Measurements from ENCODE around the gene ZCCHC14. TPM values are rescaled to one million over a fixed set of nuclear protein-coding genes. Genes with fewer than 3 reads are reported as not detected.

Gene ZCCHC14
- 10 to 100 TPM; 12.9 to 24.7 (median 18.6) TPM for total RNA-seq

DNA sequence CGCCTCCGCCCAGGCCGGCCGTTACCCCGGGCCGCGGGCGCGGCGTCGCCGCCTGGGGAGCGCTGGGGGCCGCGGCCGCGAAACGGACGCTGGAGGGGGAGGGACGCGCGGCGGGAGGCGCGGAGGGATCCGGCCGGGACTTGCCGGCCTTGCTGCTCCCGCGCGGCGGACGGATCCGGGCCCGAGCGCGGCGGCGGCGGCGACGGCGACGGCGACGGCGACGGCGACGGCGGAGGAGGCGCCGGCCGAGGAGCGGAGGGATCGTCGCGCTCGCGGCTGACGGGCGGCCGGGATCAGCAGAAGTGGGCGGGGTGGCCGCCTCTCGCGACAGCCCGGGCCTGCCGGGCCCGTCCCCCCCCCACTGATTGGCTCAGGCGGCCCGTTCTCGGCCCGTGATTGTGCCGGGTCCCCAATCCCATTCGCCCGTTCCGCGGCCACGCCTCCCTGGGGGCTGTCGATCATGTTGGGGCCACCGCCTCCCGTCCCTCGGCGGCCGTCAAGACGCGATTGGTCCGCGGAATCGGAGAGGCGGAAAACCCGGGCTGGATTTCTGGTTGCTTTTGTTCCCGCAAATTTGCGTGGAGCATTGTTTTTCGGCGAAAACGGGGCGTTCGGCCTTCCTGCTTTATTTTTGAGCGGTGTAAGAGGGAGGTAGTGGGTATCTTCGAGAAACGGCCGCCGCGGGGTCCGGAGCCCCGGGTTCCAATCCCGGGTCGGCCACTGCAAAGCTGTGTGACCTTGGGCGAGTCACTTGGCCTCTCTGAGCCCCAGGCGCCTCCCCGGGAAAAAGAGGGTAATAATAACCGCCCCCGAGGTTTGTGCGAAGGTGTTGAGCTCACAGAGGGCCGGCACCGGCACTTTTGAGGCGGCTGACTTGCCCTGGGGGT is at the start of gene ZCCHC14:
Gene ZCCHC14 (minus strand): TSS at position 304 of the 887 bp plus-strand sequence. CDS start 786 bp downstream, outside the sequence.
- Histone ChIP-seq H3K27me3 (no peaks in the 10 kb centered on the region), H3K36me3 (no peaks in the 10 kb centered on the region), H3K9me3 (no peaks in the 10 kb centered on the region), H3K27ac (replicated peaks in 1 of 4) (peak within 1 kb of the TSS; percentile 62 to 86 (median 76)), H3K4me3 (peak within 1 kb of the TSS; percentile 57 to 75 (median 64)), H3K4me1 (peaks cover 43 to 49% (median 47%) of the 10 kb centered on the region in 4 donors)
- peak; percentile 99 for DNase-seq (ENCODE audit: extremely low spot score)
- intact Hi-C loops (cut with DNase I): loop anchor here (2.0 to 5.0 kb wide), 2 partner anchors 41 to 100 kb away; partner anchors contain the start of gene MAP1LC3B
- TF ChIP-seq EP300 (IDR thresholded peaks at IDR 0.05) (no peak), POLR2AphosphoS5 (IDR thresholded peaks at IDR 0.05) (peak; percentile 76 to 83), POLR2A (IDR thresholded peaks at IDR 0.05; ENCODE audit: low read depth) (no peak)
- TF ChIP-seq, protein P1, sequence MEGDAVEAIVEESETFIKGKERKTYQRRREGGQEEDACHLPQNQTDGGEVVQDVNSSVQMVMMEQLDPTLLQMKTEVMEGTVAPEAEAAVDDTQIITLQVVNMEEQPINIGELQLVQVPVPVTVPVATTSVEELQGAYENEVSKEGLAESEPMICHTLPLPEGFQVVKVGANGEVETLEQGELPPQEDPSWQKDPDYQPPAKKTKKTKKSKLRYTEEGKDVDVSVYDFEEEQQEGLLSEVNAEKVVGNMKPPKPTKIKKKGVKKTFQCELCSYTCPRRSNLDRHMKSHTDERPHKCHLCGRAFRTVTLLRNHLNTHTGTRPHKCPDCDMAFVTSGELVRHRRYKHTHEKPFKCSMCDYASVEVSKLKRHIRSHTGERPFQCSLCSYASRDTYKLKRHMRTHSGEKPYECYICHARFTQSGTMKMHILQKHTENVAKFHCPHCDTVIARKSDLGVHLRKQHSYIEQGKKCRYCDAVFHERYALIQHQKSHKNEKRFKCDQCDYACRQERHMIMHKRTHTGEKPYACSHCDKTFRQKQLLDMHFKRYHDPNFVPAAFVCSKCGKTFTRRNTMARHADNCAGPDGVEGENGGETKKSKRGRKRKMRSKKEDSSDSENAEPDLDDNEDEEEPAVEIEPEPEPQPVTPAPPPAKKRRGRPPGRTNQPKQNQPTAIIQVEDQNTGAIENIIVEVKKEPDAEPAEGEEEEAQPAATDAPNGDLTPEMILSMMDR (IDR thresholded peaks at IDR 0.05): no peak
- WGBS: 3% methylated on average over 32 of the region's 119 CpGs

DNA sequence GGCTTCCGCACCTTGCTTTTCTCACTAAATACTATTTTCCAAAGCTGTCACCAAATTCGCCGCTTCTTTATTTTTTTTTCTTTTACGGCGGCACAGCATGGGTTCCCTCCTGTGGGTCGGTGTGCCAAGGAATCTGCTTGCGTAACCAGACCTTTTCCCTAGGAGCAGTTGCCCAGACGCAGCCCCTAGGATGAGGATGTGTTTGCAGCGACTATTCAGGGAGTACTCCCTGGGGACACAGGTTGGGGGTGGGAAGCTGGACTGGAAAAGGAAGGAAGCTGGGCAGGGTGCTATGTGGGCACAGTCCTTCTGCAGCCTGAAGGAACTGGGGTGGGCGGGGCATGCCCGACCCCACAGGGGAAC is 49.0 kb upstream of the ZCCHC14 start:
- Histone ChIP-seq H3K9me3 (peaks cover 0 to 12% (median 8%) of the 10 kb centered on the region in 4 donors), H3K27ac (replicated peaks in 1 of 4) (peak overlapping the region in 1 of 4 donors; percentile 68), H3K36me3 (no peaks in the 10 kb centered on the region), H3K4me3 (peak overlapping the region in 2 of 4 donors; percentile 14 to 27), H3K4me1 (peaks cover 0 to 25% (median 12%) of the 10 kb centered on the region in 4 donors), H3K27me3 (peaks cover 0 to 76% (median 2%) of the 10 kb centered on the region in 4 donors)
- 60% methylated on average over 9 of the region's 11 CpGs for WGBS
- DNase-seq (ENCODE audit: extremely low spot score): no peak
- no peak for TF ChIP-seq POLR2AphosphoS5 (IDR thresholded peaks at IDR 0.05)
- TF ChIP-seq, protein P1 (IDR thresholded peaks at IDR 0.05): no peak
- no peak for TF ChIP-seq EP300 (IDR thresholded peaks at IDR 0.05)
- TF ChIP-seq POLR2A (IDR thresholded peaks at IDR 0.05; ENCODE audit: low read depth): no peak
- intact Hi-C loops (cut with DNase I): no loop called here

DNA sequence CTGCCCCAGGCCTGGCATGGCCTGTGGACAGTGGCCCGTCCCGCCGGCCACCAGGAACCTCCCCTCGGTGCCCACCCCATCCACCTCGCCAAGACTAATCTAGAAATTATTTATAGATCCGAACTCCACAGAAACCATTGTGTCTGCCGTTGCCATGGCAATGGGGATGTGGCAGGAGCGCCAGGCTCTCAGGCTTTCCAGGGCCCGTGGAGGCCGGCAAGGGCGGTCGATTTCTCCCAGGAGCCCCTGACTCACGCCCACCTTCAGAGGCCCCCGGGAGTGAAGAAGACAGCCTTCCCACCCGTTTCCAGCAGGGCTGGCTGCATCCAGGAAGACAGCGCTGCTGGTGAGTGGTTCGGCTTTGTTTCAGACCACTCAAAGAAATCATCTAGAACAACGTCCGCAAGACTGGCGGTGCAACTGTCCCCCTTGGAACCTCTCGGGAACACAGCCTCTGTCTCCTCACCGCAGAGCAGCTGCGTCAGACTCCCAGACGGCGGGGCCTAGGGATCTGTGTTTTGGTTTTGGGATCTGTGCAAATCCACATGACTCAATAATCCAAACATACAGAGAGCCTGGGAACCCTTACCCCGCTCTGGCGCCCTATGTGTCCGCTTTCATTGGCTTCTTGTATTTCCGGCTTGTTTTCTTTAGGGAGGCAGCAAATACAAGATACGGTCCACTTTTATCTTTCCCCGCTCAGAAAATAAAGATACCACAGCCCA is 48.5 kb upstream of the ZCCHC14 start:
- Histone ChIP-seq H3K36me3 (no peaks in the 10 kb centered on the region), H3K27me3 (peaks cover 0 to 73% (median 2%) of the 10 kb centered on the region in 4 donors), H3K9me3 (peaks cover 0 to 12% (median 6%) of the 10 kb centered on the region in 4 donors), H3K4me1 (peaks cover 0 to 25% (median 12%) of the 10 kb centered on the region in 4 donors), H3K27ac (replicated peaks in 1 of 4) (peak overlapping the region; percentile 31 to 68 (median 50)), H3K4me3 (peak overlapping the region in 3 of 4 donors; percentile 1 to 27 (median 14))
- TF ChIP-seq POLR2A (IDR thresholded peaks at IDR 0.05; ENCODE audit: low read depth) (no peak), POLR2AphosphoS5 (IDR thresholded peaks at IDR 0.05) (no peak), EP300 (IDR thresholded peaks at IDR 0.05) (no peak)
- TF ChIP-seq, protein P1 (IDR thresholded peaks at IDR 0.05): no peak
- WGBS: 39% methylated on average over 24 of the region's 31 CpGs
- DNase-seq (ENCODE audit: extremely low spot score): no peak
- intact Hi-C loops (cut with DNase I): no loop called here

DNA sequence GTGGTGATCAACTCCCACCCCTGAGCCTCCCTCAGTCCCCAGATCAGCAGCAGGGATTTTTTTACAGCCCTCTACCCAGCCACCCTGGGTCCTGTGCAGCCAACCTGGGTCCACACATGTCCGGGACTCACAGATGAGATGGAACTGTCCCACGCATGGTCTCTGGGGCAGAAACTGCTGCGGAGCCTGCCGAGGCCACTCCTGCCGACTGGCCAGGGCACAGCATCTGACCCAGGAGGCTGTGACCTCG is 48.0 kb upstream of the ZCCHC14 start:
- intact Hi-C loops (cut with DNase I): no loop called here
- TF ChIP-seq, protein P1 (IDR thresholded peaks at IDR 0.05): no peak
- TF ChIP-seq EP300 (IDR thresholded peaks at IDR 0.05) (no peak), POLR2AphosphoS5 (IDR thresholded peaks at IDR 0.05) (no peak), POLR2A (IDR thresholded peaks at IDR 0.05; ENCODE audit: low read depth) (no peak)
- DNase-seq (ENCODE audit: extremely low spot score): no peak
- H3K4me1 ChIP-seq: peaks cover 0 to 25% (median 13%) of the 10 kb centered on the region in 4 donors
- H3K9me3 ChIP-seq: peaks cover 0 to 7% (median under 1%) of the 10 kb centered on the region in 4 donors
- H3K27ac ChIP-seq (replicated peaks in 1 of 4): peak overlapping the region; percentile 31 to 68 (median 50)
- 63% methylated on average over 2 of the region's 6 CpGs for WGBS
- H3K4me3 ChIP-seq: peak overlapping the region in 3 of 4 donors; percentile 1 to 27 (median 14)
- H3K36me3 ChIP-seq: no peaks in the 10 kb centered on the region
- peaks cover 0 to 73% (median 2%) of the 10 kb centered on the region in 4 donors for H3K27me3 ChIP-seq

Data from esophagus muscularis mucosa (tissue), 4 donors.